Panc1 (cell line): ENCODE measurements around the gene MAFG.

Source experiments
- CTCF ChIP-seq: fragments of 450-650 bp; IDR thresholded peaks from 2 replicates; pipeline ENCODE4 v1.5.1; 2017; ENCODE audit warnings: mild to moderate bottlenecking
- POLR2AphosphoS5 ChIP-seq: IDR thresholded peaks from 2 replicates; pipeline ENCODE4 v1.6.1; 2012; ENCODE audit warnings: mild to moderate bottlenecking, low read depth, low read length, moderate library complexity
- REST ChIP-seq, 2 experiments: IDR thresholded peaks; 2 replicates each; pipeline ENCODE4 v1.6.1; 2011 to 2012; ENCODE audit warnings: low read depth in 2 of 2, control low read depth in 1 of 2, low read length in 1 of 2, mild to moderate bottlenecking in 1 of 2, moderate library complexity in 1 of 2; ENCODE audit not compliant: insufficient read depth in 1 of 2

- TF ChIP-seq POLR2AphosphoS5 (no peak), CTCF (no peak), REST (IDR thresholded peaks at IDR 0.05; ENCODE audit: insufficient read depth in 1 of 2, low read depth in 2 of 2, low read length in 1 of 2) (no peak)
Measured at GRCh38 chr17:81911969-81912368, 15.6 kb downstream of the MAFG start.
